ENCODE results near the gene KCNK6. TPM values are rescaled to one million over a fixed set of nuclear protein-coding genes. Genes with fewer than 3 reads are reported as not detected.

Gene KCNK6
- total RNA-seq, 1 experiment from 2014 or later, result 6.1 TPM

GRCh38 chr19:38281811-38282566 lies 37.7 kb upstream of the KCNK6 start:
- intact Hi-C loops (cut with micrococcal nuclease; ENCODE audit: unreplicated experiment), result no loop called here
- H3K9me3 Mint-ChIP-seq (ENCODE audit: unreplicated experiment), result no peaks in the 10 kb centered on the region
- no peak for TF ChIP-seq CTCF (IDR thresholded peaks at IDR 0.05; ENCODE audit: insufficient read depth in 1 of 2, low read depth in 1 of 2, low read length in 1 of 2, severe bottlenecking in 1 of 2, unreplicated experiment in 1 of 2)
- POLR2A ChIA-PET, result no interaction called here
- CTCF ChIA-PET, result no interaction called here
- no peaks in the 10 kb centered on the region for H3K9me3 ChIP-seq
- H3K4me3 ChIP-seq (ENCODE audit: low read depth, low read length), result no peak overlapping the region
- peaks cover 13% of the 10 kb centered on the region for H3K4me1 Mint-ChIP-seq (ENCODE audit: low read depth, unreplicated experiment)
- no peaks in the 10 kb centered on the region for H3K27me3 Mint-ChIP-seq (ENCODE audit: insufficient read depth, unreplicated experiment)
- H3K36me3 Mint-ChIP-seq (ENCODE audit: insufficient read depth, unreplicated experiment), result peaks cover 88% of the 10 kb centered on the region
- no peak for DNase-seq
- H3K4me1 ChIP-seq, result peaks cover 22% of the 10 kb centered on the region
- no peaks in the 10 kb centered on the region for H3K27me3 ChIP-seq (replicated peaks; ENCODE audit: control insufficient read depth, insufficient read depth, low read length)
- peak overlapping the region; percentile 7 for H3K27ac Mint-ChIP-seq (ENCODE audit: unreplicated experiment)
- peaks cover 4% of the 10 kb centered on the region for H3K36me3 ChIP-seq (ENCODE audit: control insufficient read depth, insufficient read depth, low read length)
- no peak overlapping the region for H3K4me3 Mint-ChIP-seq (ENCODE audit: unreplicated experiment)
- BruUV-seq (replicated peaks), result no TSS peak

GRCh38 chr19:38283271-38283670 lies 36.4 kb upstream of the KCNK6 start:
- Mint-ChIP-seq H3K36me3 (ENCODE audit: insufficient read depth, unreplicated experiment) (peaks cover 84% of the 10 kb centered on the region), H3K27me3 (ENCODE audit: insufficient read depth, unreplicated experiment) (no peaks in the 10 kb centered on the region), H3K4me3 (ENCODE audit: unreplicated experiment) (no peak overlapping the region), H3K9me3 (ENCODE audit: unreplicated experiment) (no peaks in the 10 kb centered on the region), H3K4me1 (ENCODE audit: low read depth, unreplicated experiment) (peaks cover under 1% of the 10 kb centered on the region), H3K27ac (ENCODE audit: unreplicated experiment) (peak overlapping the region; percentile 29)
- Histone ChIP-seq H3K9me3 (no peaks in the 10 kb centered on the region), H3K36me3 (ENCODE audit: control insufficient read depth, insufficient read depth, low read length) (peaks cover 4% of the 10 kb centered on the region), H3K4me1 (peaks cover 10% of the 10 kb centered on the region; the same call in 1 of the 2 replicates), H3K4me3 (ENCODE audit: low read depth, low read length) (no peak overlapping the region), H3K27me3 (replicated peaks; ENCODE audit: control insufficient read depth, insufficient read depth, low read length) (no peaks in the 10 kb centered on the region)
- DNase-seq, result no peak
- ChIA-PET POLR2A (no interaction called here), CTCF (interaction anchor here (0.6 kb wide), 1 partner anchor 119 kb away, joined by 4 read pairs; no protein-coding TSS in a partner anchor)
- TF ChIP-seq CTCF (IDR thresholded peaks at IDR 0.05; ENCODE audit: insufficient read depth in 1 of 2, low read depth in 1 of 2, low read length in 1 of 2, severe bottlenecking in 1 of 2, unreplicated experiment in 1 of 2), result no peak
- BruUV-seq (replicated peaks), result no TSS peak
- intact Hi-C loops (cut with micrococcal nuclease; ENCODE audit: unreplicated experiment), result no loop called here

- H3K27ac Mint-ChIP-seq (ENCODE audit: unreplicated experiment), result no peak overlapping the region
- POLR2A ChIA-PET, result no interaction called here
- H3K36me3 Mint-ChIP-seq (ENCODE audit: insufficient read depth, unreplicated experiment), result peaks cover 90% of the 10 kb centered on the region
Measured at GRCh38 chr19:38284422-38284821, 35.2 kb upstream of the KCNK6 start.

More at GRCh38 chr19:38284422-38284821, 35.2 kb upstream of the KCNK6 start:
- no peak overlapping the region for H3K4me3 Mint-ChIP-seq (ENCODE audit: unreplicated experiment)
- Histone ChIP-seq H3K9me3 (no peaks in the 10 kb centered on the region), H3K4me3 (ENCODE audit: low read depth, low read length) (no peak overlapping the region), H3K36me3 (ENCODE audit: control insufficient read depth, insufficient read depth, low read length) (peaks cover 7% of the 10 kb centered on the region), H3K4me1 (0 out of 2 replicates have a peak, but pooled peaks cover 3% of the 10 kb centered on the region), H3K27me3 (replicated peaks; ENCODE audit: control insufficient read depth, insufficient read depth, low read length) (no peaks in the 10 kb centered on the region)
- H3K4me1 Mint-ChIP-seq (ENCODE audit: low read depth, unreplicated experiment), result no peaks in the 10 kb centered on the region
- no peaks in the 10 kb centered on the region for H3K27me3 Mint-ChIP-seq (ENCODE audit: insufficient read depth, unreplicated experiment)
- BruUV-seq (replicated peaks), result no TSS peak
- no peak for DNase-seq
- CTCF ChIA-PET, result no interaction called here
- no peaks in the 10 kb centered on the region for H3K9me3 Mint-ChIP-seq (ENCODE audit: unreplicated experiment)
- intact Hi-C loops (cut with micrococcal nuclease; ENCODE audit: unreplicated experiment), result no loop called here
- no peak for TF ChIP-seq CTCF (IDR thresholded peaks at IDR 0.05; ENCODE audit: insufficient read depth in 1 of 2, low read depth in 1 of 2, low read length in 1 of 2, severe bottlenecking in 1 of 2, unreplicated experiment in 1 of 2)

Data from Caco-2 (cell line).